GM12801 (cell line): Measurements from ENCODE around the gene PLPP3.

Source experiments
- TF ChIP-seq, protein P1 (sequence below): IDR thresholded peaks from one replicate; pipeline ENCODE4 v1.5.1; 2011; ENCODE audit warnings: control low read depth; ENCODE audit not compliant: insufficient read length; ENCODE audit errors: extremely low read depth

The PLPP3 gene

DNA sequence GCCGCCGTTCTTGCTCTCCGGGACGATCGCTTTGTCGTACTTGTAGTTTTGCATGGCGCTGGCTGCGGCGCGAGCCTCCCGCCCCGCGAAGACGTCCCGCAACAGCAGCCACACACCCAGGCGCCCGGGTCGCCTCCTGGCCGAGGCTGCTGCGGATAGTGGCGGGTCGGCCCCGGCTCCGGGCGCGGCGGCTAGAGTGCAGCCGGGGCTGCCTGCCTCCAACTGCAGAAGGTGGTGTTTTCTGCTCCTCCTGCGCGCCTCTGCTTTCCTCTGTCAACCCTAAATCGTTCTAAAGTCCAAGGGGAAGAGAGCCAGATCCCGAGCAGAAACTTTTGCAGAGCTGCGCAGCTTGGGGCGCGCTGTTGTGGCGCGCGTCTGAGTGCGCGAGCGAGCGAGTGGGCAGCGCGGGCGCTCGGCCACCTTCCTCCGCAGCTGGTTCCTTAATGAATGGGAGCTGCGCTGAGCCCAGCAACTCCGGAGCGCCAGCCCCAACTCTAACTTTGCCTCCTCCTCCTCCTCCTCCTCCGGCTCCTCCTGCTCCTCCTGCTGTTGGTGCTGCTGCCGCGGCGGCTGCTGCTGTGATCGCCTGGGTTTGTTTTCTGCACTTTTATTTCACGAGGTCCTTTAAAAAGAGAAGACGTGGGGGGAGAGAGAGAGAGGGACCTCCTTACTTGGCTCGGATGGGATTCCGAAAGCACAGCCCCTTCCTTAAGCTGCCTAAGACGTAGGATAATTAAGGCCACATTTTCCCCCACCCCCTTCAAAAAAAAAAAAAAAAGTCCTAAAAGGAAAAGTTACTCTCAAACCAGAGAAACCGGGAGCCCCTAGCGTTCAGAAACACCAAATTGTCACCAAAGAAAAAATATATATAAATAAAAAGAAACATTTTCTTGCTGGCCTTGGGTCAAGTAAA, at the start of gene PLPP3:
Gene PLPP3, minus strand, starts transcription at position 601 of the 913 bp plus-strand sequence. Its CDS starts 547 bp downstream, at position 54.
- TF ChIP-seq, protein P1, sequence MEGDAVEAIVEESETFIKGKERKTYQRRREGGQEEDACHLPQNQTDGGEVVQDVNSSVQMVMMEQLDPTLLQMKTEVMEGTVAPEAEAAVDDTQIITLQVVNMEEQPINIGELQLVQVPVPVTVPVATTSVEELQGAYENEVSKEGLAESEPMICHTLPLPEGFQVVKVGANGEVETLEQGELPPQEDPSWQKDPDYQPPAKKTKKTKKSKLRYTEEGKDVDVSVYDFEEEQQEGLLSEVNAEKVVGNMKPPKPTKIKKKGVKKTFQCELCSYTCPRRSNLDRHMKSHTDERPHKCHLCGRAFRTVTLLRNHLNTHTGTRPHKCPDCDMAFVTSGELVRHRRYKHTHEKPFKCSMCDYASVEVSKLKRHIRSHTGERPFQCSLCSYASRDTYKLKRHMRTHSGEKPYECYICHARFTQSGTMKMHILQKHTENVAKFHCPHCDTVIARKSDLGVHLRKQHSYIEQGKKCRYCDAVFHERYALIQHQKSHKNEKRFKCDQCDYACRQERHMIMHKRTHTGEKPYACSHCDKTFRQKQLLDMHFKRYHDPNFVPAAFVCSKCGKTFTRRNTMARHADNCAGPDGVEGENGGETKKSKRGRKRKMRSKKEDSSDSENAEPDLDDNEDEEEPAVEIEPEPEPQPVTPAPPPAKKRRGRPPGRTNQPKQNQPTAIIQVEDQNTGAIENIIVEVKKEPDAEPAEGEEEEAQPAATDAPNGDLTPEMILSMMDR, result no peak

DNA sequence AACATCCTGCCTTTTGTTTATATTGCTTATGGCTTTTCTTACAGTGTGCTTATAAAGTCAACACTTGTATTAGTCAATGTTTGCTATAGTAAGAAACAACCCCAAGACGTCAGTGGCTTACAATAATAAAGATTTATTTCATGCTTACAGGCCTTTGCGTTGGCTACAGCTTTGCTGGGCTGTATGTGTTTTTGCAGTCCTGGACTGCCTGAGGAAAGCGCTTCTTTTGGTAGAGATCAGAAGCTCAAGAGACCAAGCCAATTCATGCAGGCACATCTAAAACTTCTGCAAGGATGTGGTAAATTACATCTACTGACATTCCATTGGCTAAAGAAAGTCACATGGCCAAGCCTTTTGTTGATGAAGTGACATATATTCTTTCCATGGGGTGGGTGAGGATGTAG, 48.3 kb upstream of the PLPP3 start:
- TF ChIP-seq, protein P1, result no peak

DNA sequence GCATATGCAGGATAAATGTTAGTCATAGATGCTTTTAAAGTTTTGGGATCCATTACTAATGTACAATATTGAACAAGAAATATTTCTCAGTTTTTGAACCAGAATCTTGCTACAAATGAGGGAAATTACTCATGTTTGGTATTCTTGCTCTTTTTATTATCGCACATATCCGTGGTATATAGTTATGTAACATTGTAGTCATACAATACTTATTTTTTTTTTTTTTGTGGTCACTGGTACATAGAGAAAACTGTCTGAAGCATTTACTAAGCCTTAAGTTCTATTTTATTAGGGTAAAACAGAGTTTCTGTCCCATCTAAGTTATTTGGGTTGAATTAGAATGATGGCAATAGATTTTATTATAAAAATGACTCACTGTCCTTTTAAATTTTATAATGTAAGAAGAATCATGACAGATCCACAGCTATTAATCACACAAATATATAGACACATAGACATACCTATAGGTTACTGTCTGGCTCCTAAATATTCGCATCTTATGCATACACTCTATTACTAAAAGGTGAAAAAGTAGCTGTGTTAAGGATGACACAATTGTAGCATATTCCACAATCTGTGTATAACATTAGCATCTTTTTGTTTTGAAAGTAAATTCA, 47.8 kb upstream of the PLPP3 start:
- TF ChIP-seq, protein P1, result no peak

DNA sequence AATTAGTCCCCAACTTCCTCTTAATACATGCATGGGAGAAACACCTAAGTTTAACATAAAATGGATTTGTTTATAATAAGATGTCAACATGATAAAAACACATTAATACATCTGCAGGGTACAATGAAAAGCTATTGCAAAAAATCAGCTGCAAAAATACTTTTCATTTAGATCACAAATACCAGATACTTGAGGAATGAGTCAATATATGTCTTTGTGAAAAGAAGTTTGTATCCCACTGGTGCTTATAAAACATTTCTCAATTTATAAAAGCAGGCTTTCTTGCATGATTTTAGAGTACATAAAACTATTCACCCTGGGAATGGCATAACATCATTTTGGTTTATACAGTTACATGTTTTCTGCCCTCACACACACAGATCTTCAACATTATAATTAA, 47.2 kb upstream of the PLPP3 start:
- TF ChIP-seq, protein P1, result no peak

DNA sequence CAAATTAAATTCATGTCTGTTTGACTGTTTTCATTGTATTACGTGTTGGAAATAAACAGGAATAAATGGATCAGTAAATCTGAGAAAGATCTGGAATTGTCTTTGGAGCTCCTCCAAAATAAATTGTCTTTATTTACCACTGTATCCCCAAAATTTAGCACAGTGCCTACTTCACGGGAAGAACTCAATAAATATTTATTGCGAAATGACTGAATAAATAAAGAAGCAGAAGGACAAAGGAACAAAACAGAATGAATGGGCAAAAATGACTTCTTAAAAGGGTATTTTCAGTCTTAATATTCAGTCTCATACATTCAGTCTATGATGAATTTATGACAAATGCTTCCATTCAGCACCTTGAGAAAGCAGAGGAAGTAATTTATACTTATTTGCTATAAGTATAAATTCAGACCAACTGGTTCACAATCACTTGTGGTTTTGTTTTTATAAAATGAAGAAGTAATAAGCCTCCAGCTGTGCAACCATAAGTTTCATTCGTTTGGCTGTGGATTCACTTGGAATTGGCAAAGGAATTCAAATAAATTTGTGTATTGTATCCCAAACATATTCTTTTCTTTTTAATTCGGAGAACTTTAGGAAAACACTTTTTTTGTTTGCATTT, 46.6 kb upstream of the PLPP3 start:
- TF ChIP-seq, protein P1, result no peak

DNA sequence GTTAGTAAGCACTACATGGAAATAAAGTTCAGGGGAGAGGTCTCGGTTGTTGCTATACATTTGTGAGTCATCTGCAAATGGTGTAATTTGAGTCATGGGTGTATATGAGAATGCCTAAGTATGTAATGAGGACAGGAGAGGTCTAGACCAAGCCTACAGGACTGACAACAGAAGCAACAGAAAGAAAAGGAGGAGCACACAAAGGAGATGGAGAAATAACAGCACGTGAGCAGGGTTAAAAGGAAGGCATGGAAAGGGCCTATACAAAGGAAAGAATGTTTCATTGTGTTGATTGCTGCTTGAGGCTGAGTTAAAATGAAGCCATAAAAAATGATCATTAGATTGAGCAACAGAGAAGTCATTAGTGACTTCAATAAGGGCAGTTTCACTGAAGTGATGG, 37.8 kb upstream of the PLPP3 start:
- TF ChIP-seq, protein P1, result no peak

DNA sequence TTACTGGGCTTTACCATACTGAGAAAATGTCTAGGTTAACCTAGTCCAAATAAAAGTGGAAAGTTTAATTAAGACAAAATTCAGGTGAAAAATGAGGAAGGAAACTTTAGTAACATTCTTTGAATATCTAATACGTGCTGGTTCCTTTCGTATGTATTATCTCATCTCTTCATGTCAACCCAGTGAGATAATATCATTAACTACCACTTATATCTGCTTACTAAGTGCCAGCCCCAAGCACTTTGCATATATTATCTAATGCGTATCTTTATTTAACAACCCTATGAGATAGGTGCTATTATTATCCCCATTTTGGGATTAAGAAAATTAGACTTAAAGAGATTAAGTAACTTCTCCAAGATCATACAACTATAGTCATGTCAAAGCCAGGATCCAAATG, 12.5 kb upstream of the PLPP3 start:
- TF ChIP-seq, protein P1, result no peak
